ENCODE data around the gene DCHS1.

GRCh38 chr11:6599449-6599848, 56.2 kb downstream of the DCHS1 start:
- no peak for TF ChIP-seq BACH1 (IDR thresholded peaks at IDR 0.05; ENCODE audit: borderline replicate concordance)
- no peak for TF ChIP-seq CTCF (IDR thresholded peaks at IDR 0.05 in 2 of 3, conservative IDR thresholded peaks at IDR 0.05 in 1 of 3; ENCODE audit: control insufficient read depth in 2 of 3, extremely low read depth in 1 of 3, insufficient read depth in 1 of 3, low read depth in 3 of 3, low read length in 3 of 3)
- no peak for TF ChIP-seq HDAC6 (IDR thresholded peaks at IDR 0.05; ENCODE audit: unreplicated experiment)
- TF ChIP-seq FOXM1 (IDR thresholded peaks at IDR 0.05; ENCODE audit: low read depth, low read length), result no peak
- no peak for TF ChIP-seq EP300 (IDR thresholded peaks at IDR 0.05; ENCODE audit: borderline replicate concordance in 1 of 2, control insufficient read depth in 1 of 2, low read depth in 2 of 2, low read length in 2 of 2)
- TF ChIP-seq SMC3 (IDR thresholded peaks at IDR 0.05; ENCODE audit: borderline replicate concordance, low read length), result no peak
- no peak for TF ChIP-seq CBFB (IDR thresholded peaks at IDR 0.05; ENCODE audit: low read depth)
- TF ChIP-seq ZNF274 (IDR thresholded peaks at IDR 0.05; ENCODE audit: insufficient read depth, insufficient read length), result no peak
- TF ChIP-seq RAD21 (IDR thresholded peaks at IDR 0.05; ENCODE audit: insufficient read depth, low read depth, low read length), result no peak
- TF ChIP-seq IRF3 (IDR thresholded peaks at IDR 0.05), result no peak
- no peak for TF ChIP-seq MXI1 (IDR thresholded peaks at IDR 0.05; ENCODE audit: low read depth, low read length)
- TF ChIP-seq POLR2A (IDR thresholded peaks at IDR 0.05; ENCODE audit: low read depth, low read length), result no peak
- TF ChIP-seq YY1 (IDR thresholded peaks at IDR 0.05; ENCODE audit: low read depth, low read length), result no peak
- TF ChIP-seq CHD4 (IDR thresholded peaks at IDR 0.05), result no peak

Data from GM12878 (cell line).